Loucy (cell line): ENCODE results near the gene CLASP1.

Experiments used
- CTCF ChIP-seq: fragments of 200-600 bp; sonication (generic); conservative IDR thresholded peaks from 2 replicates; pipeline ENCODE4 v1.5.1; 2014; ENCODE audit warnings: mild to moderate bottlenecking, antibody characterized with exemption, low read length
- EZH2phosphoT487 ChIP-seq: fragments of 200-600 bp; IDR thresholded peaks from 2 replicates; pipeline ENCODE4 v1.6.1; 2018; ENCODE audit warnings: antibody characterized with exemption, mild to moderate bottlenecking, moderate library complexity, borderline replicate concordance

DNA sequence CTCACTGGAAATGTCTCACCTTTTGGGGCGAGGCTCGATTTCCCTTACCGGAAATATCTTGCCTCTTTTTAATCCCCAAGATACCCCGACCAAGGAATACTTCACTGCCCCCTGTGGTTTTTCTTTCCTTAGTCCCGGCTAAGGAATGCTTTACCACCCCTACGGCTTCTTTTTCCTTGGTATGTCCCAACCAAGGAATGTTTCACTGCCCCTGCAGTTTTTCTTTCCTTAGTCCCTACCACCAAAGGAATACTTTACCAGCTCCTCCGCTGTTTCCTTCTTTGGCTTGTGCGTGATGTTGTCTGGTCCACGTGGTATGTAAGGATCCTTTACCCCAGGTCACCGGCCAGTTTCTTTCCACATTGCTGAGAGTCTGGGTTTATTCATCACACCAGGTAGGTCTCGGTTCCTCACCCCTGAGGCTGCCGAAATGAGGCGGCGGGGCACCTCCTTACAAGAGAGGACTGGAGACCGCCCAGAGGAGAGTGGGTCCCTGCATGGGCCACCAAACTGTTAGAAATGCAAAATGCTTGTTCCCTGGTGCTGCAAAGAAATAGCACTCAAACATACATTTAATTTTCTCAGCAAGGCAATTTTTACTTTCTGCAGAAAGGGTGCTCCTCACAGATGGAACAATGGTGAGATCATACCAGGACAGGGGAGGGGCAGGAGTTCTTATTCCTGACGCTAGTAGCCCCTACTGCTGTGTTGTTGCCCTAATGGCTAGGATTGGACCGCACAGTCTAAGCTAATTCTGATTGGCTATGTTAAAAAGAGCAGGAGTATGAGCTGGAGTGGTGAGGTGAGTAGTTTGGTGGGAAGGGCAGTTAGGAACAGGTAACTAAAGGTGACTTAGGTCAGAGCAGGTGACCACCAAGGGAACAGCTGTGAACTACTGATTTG is 33.4 kb upstream of the CLASP1 start:
- TF ChIP-seq CTCF (no peak), EZH2phosphoT487 (no peak)
